ENCODE measurements around the gene UTS2. TPM values are rescaled to one million over a fixed set of nuclear protein-coding genes. Genes with fewer than 3 reads are reported as not detected.

The UTS2 gene
- not detected in 2 replicates for total RNA-seq
- long read RNA-seq: 0 reads

GRCh38 chr1:7852804-7853683 is at the start of gene UTS2:
Gene UTS2, minus strand, starts transcription at chr1:7853065. Its CDS starts 62 bp downstream, at chr1:7853003.
- peaks cover 26% of the 10 kb centered on the region for H3K27me3 Mint-ChIP-seq (ENCODE audit: unreplicated experiment)

GRCh38 chr1:7899741-7900140 is 46.9 kb upstream of the UTS2 start:
- DNase-seq (ENCODE audit: extremely low spot score, unreplicated experiment): no peak
- Mint-ChIP-seq H3K4me1 (ENCODE audit: unreplicated experiment) (peaks cover 3% of the 10 kb centered on the region), H3K27ac (ENCODE audit: unreplicated experiment) (no peak overlapping the region), H3K4me3 (ENCODE audit: unreplicated experiment) (no peak overlapping the region), H3K9me3 (ENCODE audit: unreplicated experiment) (no peaks in the 10 kb centered on the region), H3K36me3 (ENCODE audit: unreplicated experiment) (no peaks in the 10 kb centered on the region), H3K27me3 (ENCODE audit: unreplicated experiment) (peaks cover 21% of the 10 kb centered on the region)
- TF ChIP-seq, protein P1, sequence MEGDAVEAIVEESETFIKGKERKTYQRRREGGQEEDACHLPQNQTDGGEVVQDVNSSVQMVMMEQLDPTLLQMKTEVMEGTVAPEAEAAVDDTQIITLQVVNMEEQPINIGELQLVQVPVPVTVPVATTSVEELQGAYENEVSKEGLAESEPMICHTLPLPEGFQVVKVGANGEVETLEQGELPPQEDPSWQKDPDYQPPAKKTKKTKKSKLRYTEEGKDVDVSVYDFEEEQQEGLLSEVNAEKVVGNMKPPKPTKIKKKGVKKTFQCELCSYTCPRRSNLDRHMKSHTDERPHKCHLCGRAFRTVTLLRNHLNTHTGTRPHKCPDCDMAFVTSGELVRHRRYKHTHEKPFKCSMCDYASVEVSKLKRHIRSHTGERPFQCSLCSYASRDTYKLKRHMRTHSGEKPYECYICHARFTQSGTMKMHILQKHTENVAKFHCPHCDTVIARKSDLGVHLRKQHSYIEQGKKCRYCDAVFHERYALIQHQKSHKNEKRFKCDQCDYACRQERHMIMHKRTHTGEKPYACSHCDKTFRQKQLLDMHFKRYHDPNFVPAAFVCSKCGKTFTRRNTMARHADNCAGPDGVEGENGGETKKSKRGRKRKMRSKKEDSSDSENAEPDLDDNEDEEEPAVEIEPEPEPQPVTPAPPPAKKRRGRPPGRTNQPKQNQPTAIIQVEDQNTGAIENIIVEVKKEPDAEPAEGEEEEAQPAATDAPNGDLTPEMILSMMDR (IDR thresholded peaks at IDR 0.05): no peak

More at GRCh38 chr1:7852804-7853683, at the start of gene UTS2:
- Mint-ChIP-seq H3K4me3 (ENCODE audit: unreplicated experiment) (no peak within 1 kb of the TSS), H3K9me3 (ENCODE audit: unreplicated experiment) (no peaks in the 10 kb centered on the region), H3K27ac (ENCODE audit: unreplicated experiment) (no peak within 1 kb of the TSS), H3K4me1 (ENCODE audit: unreplicated experiment) (peaks cover 3% of the 10 kb centered on the region), H3K36me3 (ENCODE audit: unreplicated experiment) (no peaks in the 10 kb centered on the region)
- DNase-seq (ENCODE audit: extremely low spot score, unreplicated experiment): no peak
- TF ChIP-seq, protein P1 (IDR thresholded peaks at IDR 0.05): no peak

DNA sequence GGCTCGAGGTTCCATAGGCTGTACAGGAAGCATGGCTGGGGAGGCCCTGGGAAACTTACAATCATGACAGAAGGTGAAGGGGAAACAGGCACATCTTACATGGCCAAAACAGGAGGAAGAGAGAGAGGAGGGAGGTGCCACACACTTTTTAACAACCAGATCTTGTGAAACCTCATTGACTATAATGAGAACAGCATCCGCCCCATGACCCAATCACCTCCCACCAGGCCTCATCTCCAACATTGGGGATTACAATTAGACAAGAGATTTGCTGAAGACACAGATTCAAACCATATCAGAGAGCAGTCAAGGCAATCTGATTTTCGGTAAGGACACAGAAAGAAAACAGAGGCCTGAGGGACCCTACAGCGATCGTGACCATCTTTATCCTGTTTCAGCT is 46.1 kb upstream of the UTS2 start:
- TF ChIP-seq, protein P1 (IDR thresholded peaks at IDR 0.05): no peak

DNA sequence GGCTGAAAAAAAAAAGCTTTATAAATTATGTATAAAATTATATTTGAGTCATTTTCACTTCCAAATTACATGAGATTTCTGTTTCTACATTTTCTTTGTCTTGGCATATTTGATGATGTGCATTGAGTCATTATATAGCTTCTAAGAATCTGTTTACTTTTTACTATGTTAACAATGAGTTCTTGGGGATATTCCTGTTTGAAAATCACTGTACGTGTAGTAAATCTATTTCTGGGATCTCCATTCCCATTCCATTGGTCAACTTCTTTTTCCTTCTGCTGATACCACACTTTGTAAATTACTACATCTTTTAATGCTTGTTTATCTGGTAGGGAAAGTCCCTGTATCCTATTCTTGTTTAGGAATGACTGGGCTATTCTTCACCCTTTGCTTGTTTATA is 44.1 kb upstream of the UTS2 start:
- H3K27ac Mint-ChIP-seq (ENCODE audit: unreplicated experiment): no peak overlapping the region
- peaks cover 8% of the 10 kb centered on the region for H3K4me1 Mint-ChIP-seq (ENCODE audit: unreplicated experiment)
- H3K36me3 Mint-ChIP-seq (ENCODE audit: unreplicated experiment): no peaks in the 10 kb centered on the region
- H3K4me3 Mint-ChIP-seq (ENCODE audit: unreplicated experiment): no peak overlapping the region
- TF ChIP-seq, protein P1 (IDR thresholded peaks at IDR 0.05): no peak
- H3K9me3 Mint-ChIP-seq (ENCODE audit: unreplicated experiment): no peaks in the 10 kb centered on the region
- no peak for DNase-seq (ENCODE audit: extremely low spot score, unreplicated experiment)
- peaks cover 18% of the 10 kb centered on the region for H3K27me3 Mint-ChIP-seq (ENCODE audit: unreplicated experiment)

More for the DNA sequence above, 46.1 kb upstream of the UTS2 start:
- peaks cover 6% of the 10 kb centered on the region for H3K4me1 Mint-ChIP-seq (ENCODE audit: unreplicated experiment)
- H3K36me3 Mint-ChIP-seq (ENCODE audit: unreplicated experiment): no peaks in the 10 kb centered on the region
- H3K27ac Mint-ChIP-seq (ENCODE audit: unreplicated experiment): no peak overlapping the region
- peaks cover 21% of the 10 kb centered on the region for H3K27me3 Mint-ChIP-seq (ENCODE audit: unreplicated experiment)
- no peak for DNase-seq (ENCODE audit: extremely low spot score, unreplicated experiment)
- no peaks in the 10 kb centered on the region for H3K9me3 Mint-ChIP-seq (ENCODE audit: unreplicated experiment)
- no peak overlapping the region for H3K4me3 Mint-ChIP-seq (ENCODE audit: unreplicated experiment)

- Mint-ChIP-seq H3K4me3 (ENCODE audit: unreplicated experiment) (no peak overlapping the region), H3K4me1 (ENCODE audit: unreplicated experiment) (peaks cover 13% of the 10 kb centered on the region), H3K36me3 (ENCODE audit: unreplicated experiment) (no peaks in the 10 kb centered on the region), H3K27me3 (ENCODE audit: unreplicated experiment) (peaks cover 18% of the 10 kb centered on the region), H3K9me3 (ENCODE audit: unreplicated experiment) (no peaks in the 10 kb centered on the region), H3K27ac (ENCODE audit: unreplicated experiment) (no peak overlapping the region)
- DNase-seq (ENCODE audit: extremely low spot score, unreplicated experiment): no peak
- TF ChIP-seq, protein P1 (IDR thresholded peaks at IDR 0.05): no peak
Measured at GRCh38 chr1:7893529-7894180, 40.8 kb upstream of the UTS2 start.
